ENCODE data around the gene TRIO.

The TRIO gene

GRCh38 chr5:14402424-14402823 lies 259.3 kb downstream of the TRIO start:
- no peak for DNase-seq

GRCh38 chr5:14404780-14405179 lies 261.6 kb downstream of the TRIO start:
- no peak for DNase-seq

- DNase-seq, result no peak
Observed at GRCh38 chr5:14405267-14405666, 262.1 kb downstream of the TRIO start.

- no peak for DNase-seq
Observed at GRCh38 chr5:14405706-14406553, 262.8 kb downstream of the TRIO start.

GRCh38 chr5:14406554-14406849 lies 263.4 kb downstream of the TRIO start:
- no peak for DNase-seq

GRCh38 chr5:14407051-14407450 lies 263.9 kb downstream of the TRIO start:
- no peak for DNase-seq

GRCh38 chr5:14407746-14408175 lies 264.6 kb downstream of the TRIO start:
- no peak for DNase-seq

GRCh38 chr5:14408969-14409586 lies 265.9 kb downstream of the TRIO start:
- no peak for DNase-seq

- DNase-seq, result no peak
Observed at GRCh38 chr5:14410068-14410393, 266.9 kb downstream of the TRIO start.

GRCh38 chr5:14410394-14411201 lies 267.5 kb downstream of the TRIO start:
- DNase-seq, result no peak

- no peak for DNase-seq
Observed at GRCh38 chr5:14411216-14411615, 268.1 kb downstream of the TRIO start.

- no peak for DNase-seq
Observed at GRCh38 chr5:14413331-14413750, 270.2 kb downstream of the TRIO start.

GRCh38 chr5:14414007-14414406 lies 270.9 kb downstream of the TRIO start:
- DNase-seq, result no peak

- DNase-seq, result no peak
Observed at GRCh38 chr5:14414656-14415023, 271.5 kb downstream of the TRIO start.

- no peak for DNase-seq
Observed at GRCh38 chr5:14415024-14415697, 272.0 kb downstream of the TRIO start.

- DNase-seq, result no peak
Observed at GRCh38 chr5:14415698-14416074, 272.5 kb downstream of the TRIO start.

GRCh38 chr5:14416621-14417275 lies 273.6 kb downstream of the TRIO start:
- DNase-seq, result no peak

GRCh38 chr5:14417276-14417730 lies 274.2 kb downstream of the TRIO start:
- DNase-seq, result no peak

- no peak for DNase-seq
Observed at GRCh38 chr5:14417792-14418765, 274.9 kb downstream of the TRIO start.

GRCh38 chr5:14419686-14420085 lies 276.5 kb downstream of the TRIO start:
- no peak for DNase-seq

- DNase-seq, result no peak
Observed at GRCh38 chr5:14420101-14420811, 277.1 kb downstream of the TRIO start.
